Measurements from ENCODE around the gene FERMT1.
"Not testable (repeated sequence)": the region's sequence is repeated elsewhere in the genome, so short reads cannot be mapped to it uniquely, and the experiment has no call there.

The FERMT1 gene

GRCh38 chr20:6069669-6070068 lies 53.2 kb downstream of the FERMT1 start:
- DNase-seq (ENCODE audit: low read depth in 2 of 2): no peak

- DNase-seq (ENCODE audit: low read depth in 2 of 2): no peak
These were observed 55.0 kb downstream of the FERMT1 start for GRCh38 chr20:6067763-6068318.

- no peak for DNase-seq (ENCODE audit: low read depth in 2 of 2)
These were observed 56.2 kb downstream of the FERMT1 start for GRCh38 chr20:6066582-6066981.

- DNase-seq (ENCODE audit: low read depth in 2 of 2): no peak
These were observed 61.3 kb downstream of the FERMT1 start for GRCh38 chr20:6061544-6061943.

GRCh38 chr20:6060213-6060612 lies 62.6 kb downstream of the FERMT1 start:
- DNase-seq (ENCODE audit: low read depth in 2 of 2): no peak

- DNase-seq (ENCODE audit: low read depth in 2 of 2): no peak
These were observed 64.0 kb downstream of the FERMT1 start for GRCh38 chr20:6058684-6059295.

GRCh38 chr20:6057691-6058090 lies 65.1 kb downstream of the FERMT1 start:
- DNase-seq (ENCODE audit: low read depth in 2 of 2): no peak

- no peak for DNase-seq (ENCODE audit: low read depth in 2 of 2)
These were observed 65.7 kb downstream of the FERMT1 start for GRCh38 chr20:6057139-6057538.

GRCh38 chr20:6055981-6056569 lies 66.8 kb downstream of the FERMT1 start:
- DNase-seq (ENCODE audit: low read depth in 2 of 2): no peak

- DNase-seq (ENCODE audit: low read depth in 2 of 2): no peak
These were observed 67.6 kb downstream of the FERMT1 start for GRCh38 chr20:6055161-6055783.

GRCh38 chr20:6054689-6055051 lies 68.2 kb downstream of the FERMT1 start:
- DNase-seq (ENCODE audit: low read depth in 2 of 2): not testable (repeated sequence)

- DNase-seq (ENCODE audit: low read depth in 2 of 2): no peak
These were observed 68.8 kb downstream of the FERMT1 start, which contains the start of gene LRRN4 for GRCh38 chr20:6053776-6054688. Gene LRRN4, minus strand, starts transcription at chr20:6054060. Its CDS starts 1,261 bp downstream, at chr20:6052799.

GRCh38 chr20:6053064-6053775 lies 69.6 kb downstream of the FERMT1 start:
- no peak for DNase-seq (ENCODE audit: low read depth in 2 of 2)

- DNase-seq (ENCODE audit: low read depth in 2 of 2): no peak
These were observed 71.3 kb downstream of the FERMT1 start for GRCh38 chr20:6051505-6051904.

- no peak for DNase-seq (ENCODE audit: low read depth in 2 of 2)
These were observed 74.4 kb downstream of the FERMT1 start for GRCh38 chr20:6048391-6048790.

- DNase-seq (ENCODE audit: low read depth in 2 of 2): no peak
These were observed 76.4 kb downstream of the FERMT1 start for GRCh38 chr20:6046432-6046831.

- DNase-seq (ENCODE audit: low read depth in 2 of 2): no peak
These were observed 77.3 kb downstream of the FERMT1 start for GRCh38 chr20:6045566-6045965.

GRCh38 chr20:6044115-6044514 lies 78.7 kb downstream of the FERMT1 start:
- no peak for DNase-seq (ENCODE audit: low read depth in 2 of 2)

- no peak for DNase-seq (ENCODE audit: low read depth in 2 of 2)
These were observed 81.0 kb downstream of the FERMT1 start for GRCh38 chr20:6041808-6042265.

GRCh38 chr20:6040958-6041807 lies 81.6 kb downstream of the FERMT1 start:
- no peak for DNase-seq (ENCODE audit: low read depth in 2 of 2)
